Hepatocyte (in vitro differentiated cells): Measurements from ENCODE around the gene KCNQ5.

ENCODE experiments used
- EZH2 ChIP-seq: fragments of 200-600 bp; sonication (generic); IDR thresholded peaks from 2 replicates; pipeline ENCODE4 v1.6.1; 2016; ENCODE audit warnings: antibody characterized with exemption, mild to moderate bottlenecking, borderline replicate concordance
- TF ChIP-seq, protein P1 (sequence below): fragments of 200-600 bp; sonication (generic); IDR thresholded peaks from 2 replicates; pipeline ENCODE4 v1.5.1; 2016; ENCODE audit warnings: antibody characterized with exemption, mild to moderate bottlenecking; ENCODE audit not compliant: poor library complexity

DNA sequence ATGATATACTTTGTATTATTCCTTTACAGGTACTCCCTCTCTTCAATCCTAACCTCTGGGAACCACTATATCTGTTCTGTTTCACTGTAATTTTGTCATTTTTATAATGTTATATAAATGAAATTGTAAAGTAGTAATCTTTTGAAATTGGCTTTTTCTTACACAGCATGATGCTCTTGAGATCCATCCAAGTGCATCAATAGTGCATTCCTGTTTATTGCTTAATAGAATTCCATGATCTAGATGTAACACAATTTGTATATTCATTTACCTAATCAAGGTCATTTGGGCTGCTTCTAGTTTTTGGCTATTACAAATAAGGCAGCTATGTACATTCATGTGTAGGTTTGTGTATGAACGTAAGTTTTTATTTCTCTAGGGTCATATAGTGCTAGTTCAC lies 428.8 kb downstream of the KCNQ5 start:
- TF ChIP-seq EZH2: no peak
- TF ChIP-seq, protein P1, sequence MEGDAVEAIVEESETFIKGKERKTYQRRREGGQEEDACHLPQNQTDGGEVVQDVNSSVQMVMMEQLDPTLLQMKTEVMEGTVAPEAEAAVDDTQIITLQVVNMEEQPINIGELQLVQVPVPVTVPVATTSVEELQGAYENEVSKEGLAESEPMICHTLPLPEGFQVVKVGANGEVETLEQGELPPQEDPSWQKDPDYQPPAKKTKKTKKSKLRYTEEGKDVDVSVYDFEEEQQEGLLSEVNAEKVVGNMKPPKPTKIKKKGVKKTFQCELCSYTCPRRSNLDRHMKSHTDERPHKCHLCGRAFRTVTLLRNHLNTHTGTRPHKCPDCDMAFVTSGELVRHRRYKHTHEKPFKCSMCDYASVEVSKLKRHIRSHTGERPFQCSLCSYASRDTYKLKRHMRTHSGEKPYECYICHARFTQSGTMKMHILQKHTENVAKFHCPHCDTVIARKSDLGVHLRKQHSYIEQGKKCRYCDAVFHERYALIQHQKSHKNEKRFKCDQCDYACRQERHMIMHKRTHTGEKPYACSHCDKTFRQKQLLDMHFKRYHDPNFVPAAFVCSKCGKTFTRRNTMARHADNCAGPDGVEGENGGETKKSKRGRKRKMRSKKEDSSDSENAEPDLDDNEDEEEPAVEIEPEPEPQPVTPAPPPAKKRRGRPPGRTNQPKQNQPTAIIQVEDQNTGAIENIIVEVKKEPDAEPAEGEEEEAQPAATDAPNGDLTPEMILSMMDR: no peak
